Stimulated activated CD8-positive, alpha-beta memory T cell treated with anti-CD3 and anti-CD28 coated beads, Interleukin-12 subunit alpha, Interleukin-12 subunit beta, amount 100 ng/mL, for 24 hours (primary cell): ENCODE results near the gene HDAC4.

Experiments used
- DNase-seq: peaks from one replicate; pipeline ENCODE4 v3.0.0-alpha.2; 2020; ENCODE audit errors: extremely low read depth

Gene HDAC4

GRCh38 chr2:239141021-239141760, 259.6 kb downstream of the HDAC4 start:
- DNase-seq: no peak

DNA sequence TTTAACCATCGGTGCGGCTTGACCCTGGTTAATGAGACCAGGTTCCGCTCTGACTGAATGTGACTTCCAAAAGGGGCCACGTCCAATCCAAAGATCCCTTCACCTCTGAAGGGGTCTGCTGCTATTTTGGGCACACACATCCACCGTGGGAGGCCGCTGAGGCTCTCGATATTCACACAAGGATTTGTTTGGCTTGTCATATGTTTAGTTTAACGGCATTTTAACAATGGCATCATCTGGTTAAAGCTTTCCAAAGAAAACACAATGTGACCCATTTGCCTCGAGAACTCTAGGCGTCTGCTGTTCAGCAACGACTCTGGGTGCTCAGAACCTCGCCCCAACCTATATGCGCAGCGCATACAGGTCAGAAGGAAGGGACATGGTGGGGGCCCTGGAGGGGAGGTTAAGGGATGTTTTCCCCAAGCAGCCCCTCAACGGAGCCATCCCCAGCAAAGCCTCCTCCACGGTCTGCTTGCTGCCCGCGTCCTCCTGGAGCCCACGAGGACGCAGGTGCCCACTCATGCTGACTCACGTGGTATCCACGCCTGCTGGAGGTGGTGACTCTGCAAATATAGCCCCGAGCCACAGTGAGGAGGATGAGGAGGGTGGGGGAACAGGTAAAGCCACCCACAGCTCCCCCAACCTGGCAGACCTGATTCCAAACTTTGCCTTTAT, 260.3 kb downstream of the HDAC4 start:
- no peak for DNase-seq

DNA sequence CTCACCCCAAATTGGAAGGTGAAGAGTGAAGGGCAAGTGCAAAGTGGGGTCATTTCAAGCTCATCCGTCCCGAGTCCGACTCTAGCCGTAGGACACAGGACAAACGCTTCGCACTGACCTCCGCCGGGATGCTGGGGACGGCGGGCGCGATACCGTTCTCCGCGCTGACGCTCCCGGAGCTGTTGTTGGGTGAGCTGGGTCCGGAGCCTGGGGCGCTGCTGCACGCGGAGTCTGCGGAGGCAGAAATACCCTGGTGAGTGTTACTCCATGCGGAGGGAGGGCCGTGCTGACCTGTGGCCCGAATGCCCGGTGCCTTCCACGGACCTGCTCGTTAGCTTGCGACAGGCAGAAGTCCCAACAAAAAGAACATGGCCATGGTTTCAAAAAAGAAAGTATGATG, 261.3 kb downstream of the HDAC4 start:
- no peak for DNase-seq

- no peak for DNase-seq
Measured at GRCh38 chr2:239139101-239139500, 261.7 kb downstream of the HDAC4 start.

- DNase-seq: no peak
Measured at GRCh38 chr2:239138610-239139009, 262.2 kb downstream of the HDAC4 start.

GRCh38 chr2:239137898-239138283, 262.9 kb downstream of the HDAC4 start:
- no peak for DNase-seq

GRCh38 chr2:239137165-239137897, 263.5 kb downstream of the HDAC4 start:
- no peak for DNase-seq

DNA sequence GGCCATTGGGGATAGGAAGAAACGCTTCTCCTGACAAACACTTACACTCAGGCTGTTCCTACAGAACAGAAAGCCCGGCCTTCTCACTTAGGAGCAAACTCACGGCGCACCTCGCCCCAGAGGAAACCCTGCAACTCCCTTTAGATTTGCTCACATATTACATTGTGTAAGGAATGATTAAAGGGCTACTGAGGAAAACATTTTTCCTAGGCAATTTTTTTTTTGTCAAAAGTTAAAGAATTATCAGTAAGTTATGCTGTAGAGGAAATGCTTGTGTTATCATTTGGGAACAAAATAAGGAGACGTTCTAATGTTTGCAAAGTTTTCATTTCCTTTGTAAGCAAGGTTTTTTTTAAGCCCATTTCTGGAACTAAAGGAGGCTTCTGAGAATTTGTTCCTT, 264.1 kb downstream of the HDAC4 start:
- DNase-seq: no peak

GRCh38 chr2:239136203-239136602, 264.6 kb downstream of the HDAC4 start:
- no peak for DNase-seq

GRCh38 chr2:239135531-239135930, 265.3 kb downstream of the HDAC4 start:
- DNase-seq: no peak

DNA sequence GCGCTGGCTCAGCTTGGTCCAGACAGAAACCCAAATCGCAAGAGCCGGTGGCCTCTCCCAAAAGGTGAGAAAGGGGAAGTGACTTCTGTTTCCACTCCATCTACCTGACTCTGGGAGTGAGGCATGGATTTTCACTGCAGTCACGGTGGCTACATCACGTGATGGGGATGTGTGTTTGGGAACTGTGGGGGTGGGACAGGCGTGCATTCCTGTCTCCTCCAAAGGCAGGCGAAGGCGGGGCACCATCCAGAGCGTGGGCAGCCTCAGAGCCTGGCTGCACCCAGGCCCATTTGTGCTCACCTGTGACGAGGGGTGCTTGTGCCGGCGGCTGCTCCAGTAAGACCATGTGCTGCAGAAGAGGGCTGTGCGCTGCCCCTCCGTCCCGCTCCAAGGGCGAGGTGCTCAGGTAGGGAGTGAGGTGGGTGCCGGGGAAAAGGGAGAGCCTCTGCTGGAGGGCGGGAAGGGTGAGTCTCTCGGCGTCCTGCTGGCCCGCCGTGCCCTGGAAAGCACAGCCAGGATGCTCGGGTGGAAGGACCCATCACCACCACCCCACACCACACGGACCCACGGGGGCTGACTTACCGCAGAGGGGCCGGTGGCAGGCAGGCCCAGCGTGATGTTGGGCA, 266.8 kb downstream of the HDAC4 start:
- no peak for DNase-seq

- DNase-seq: no peak
Measured at GRCh38 chr2:239132786-239133185, 268.0 kb downstream of the HDAC4 start.

DNA sequence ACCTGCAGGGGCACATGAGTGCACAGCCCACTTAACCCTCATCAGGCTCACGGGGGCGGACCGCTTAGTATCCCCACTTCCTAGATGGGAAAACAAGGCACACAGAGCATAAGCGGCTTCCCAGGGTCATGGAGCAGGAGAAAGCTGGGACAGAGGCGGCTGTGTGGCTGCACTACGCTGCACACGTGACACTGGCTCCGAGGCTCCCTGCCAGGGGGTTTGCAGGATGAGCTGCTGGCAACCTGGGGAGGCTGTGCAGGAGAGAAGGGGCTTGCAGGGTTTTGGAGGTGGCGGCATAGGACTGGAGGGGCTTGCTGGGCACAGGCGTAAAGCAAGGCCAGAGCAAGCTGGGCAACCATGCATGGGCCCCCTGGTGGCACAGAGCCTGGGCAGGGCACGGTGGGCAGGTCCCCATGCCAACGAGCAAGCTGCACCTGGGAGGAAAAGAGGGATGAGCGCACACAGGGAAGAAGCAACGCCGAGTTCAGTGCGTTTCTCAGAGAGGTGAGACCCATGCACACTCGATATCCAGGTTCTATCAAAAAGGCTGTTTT, 268.6 kb downstream of the HDAC4 start:
- no peak for DNase-seq

DNA sequence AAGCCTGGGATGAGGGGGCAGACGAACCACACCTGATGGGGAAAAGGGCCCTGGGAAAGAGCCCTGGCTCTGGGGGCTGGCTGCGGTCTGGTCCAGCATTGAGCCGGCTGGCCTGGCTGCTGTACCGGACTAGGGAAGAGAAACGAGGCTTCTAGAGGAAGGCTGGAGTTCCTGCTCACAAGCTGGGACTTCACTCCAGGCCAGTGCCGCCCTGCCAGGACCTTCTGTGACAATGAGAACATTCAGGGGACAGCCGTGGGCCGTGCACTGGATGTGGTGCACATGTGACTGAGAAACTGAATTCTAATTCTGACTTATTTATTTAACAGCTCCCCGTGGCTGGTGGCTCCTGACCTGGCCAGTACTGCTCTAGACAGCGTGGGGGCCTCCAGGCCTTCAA, 269.3 kb downstream of the HDAC4 start:
- no peak for DNase-seq

- no peak for DNase-seq
Measured at GRCh38 chr2:239130786-239131325, 270.0 kb downstream of the HDAC4 start.

DNA sequence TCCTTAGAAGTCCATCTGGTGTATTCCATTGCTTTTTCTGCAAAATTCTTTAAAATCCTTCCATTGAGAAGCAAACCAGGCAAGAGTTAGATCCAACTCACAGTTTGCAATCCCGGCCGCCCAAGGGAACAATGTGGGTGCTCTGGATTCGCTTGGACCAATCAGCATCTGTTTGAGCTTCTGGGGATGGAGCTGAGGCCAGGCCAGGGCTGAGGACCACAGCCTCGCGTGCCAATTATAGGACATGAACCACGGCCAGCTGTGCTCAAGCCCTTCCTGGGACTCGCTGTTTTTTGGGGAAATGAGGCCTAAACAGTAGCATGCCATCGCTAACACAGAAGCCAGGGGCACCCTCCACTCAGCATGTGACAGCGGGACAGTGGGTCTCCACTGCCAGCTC, 270.8 kb downstream of the HDAC4 start:
- no peak for DNase-seq

DNA sequence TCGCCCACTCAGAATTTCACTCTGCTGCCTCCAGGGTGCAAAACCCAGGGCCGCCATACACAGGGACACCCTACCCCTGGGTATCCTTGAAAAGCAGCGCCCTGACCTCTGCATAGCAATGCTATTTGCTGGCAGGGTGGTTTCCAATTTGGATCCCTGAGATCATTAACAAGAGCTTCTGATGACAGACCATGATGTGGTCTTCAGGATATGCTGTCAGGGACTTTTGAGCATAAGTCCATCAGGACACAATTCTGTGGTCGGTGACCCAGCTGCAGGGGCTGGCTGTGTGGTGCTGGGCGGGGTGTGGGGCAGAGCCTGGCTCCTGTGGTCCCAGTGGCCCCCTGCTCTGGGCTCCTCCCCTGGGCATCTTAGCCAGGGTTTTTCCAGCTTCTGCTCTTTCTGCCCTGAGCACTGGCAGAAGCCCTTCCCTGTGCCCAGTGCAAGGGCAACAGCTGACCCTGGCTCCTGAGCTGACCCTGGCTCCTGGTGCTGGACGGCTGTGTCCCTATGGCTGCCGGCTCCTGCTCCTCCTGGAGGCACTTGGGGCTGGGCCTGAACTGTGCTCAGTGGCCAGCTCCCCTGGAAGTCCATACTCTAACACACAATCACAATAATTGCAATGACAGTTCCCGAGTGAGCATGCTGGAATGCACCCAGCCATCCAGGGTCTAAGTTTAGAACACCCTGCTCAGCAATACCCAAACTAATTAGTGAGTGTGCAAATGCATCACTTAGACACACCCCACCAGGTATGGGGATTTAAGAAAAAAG, 271.5 kb downstream of the HDAC4 start:
- DNase-seq: no peak

- no peak for DNase-seq
Measured at GRCh38 chr2:239128706-239129105, 272.1 kb downstream of the HDAC4 start.

- no peak for DNase-seq
Measured at GRCh38 chr2:239127513-239127912, 273.3 kb downstream of the HDAC4 start.

- DNase-seq: no peak
Measured at GRCh38 chr2:239125726-239126675, 274.8 kb downstream of the HDAC4 start.
